IPS-20b (cell line): ENCODE data around the gene GRIN3B.

Source experiments
- H3K27ac ChIP-seq: one replicate; pipeline ENCODE4 v1.5.1; 2013; ENCODE audit warnings: low read length
- H3K27me3 ChIP-seq: 2 replicates; pipeline ENCODE4 v1.6.1; 2013; ENCODE audit warnings: mild to moderate bottlenecking, low read length, inconsistent platforms; ENCODE audit not compliant: insufficient read depth
- H3K36me3 ChIP-seq: 2 replicates; pipeline ENCODE4 v1.6.1; 2013; ENCODE audit warnings: low read depth, mild to moderate bottlenecking, inconsistent platforms, low read length, moderate library complexity; ENCODE audit not compliant: insufficient read depth
- H3K4me1 ChIP-seq: 2 replicates; pipeline ENCODE4 v1.6.1; 2013; ENCODE audit warnings: mild to moderate bottlenecking, control low read depth, inconsistent platforms, low read length, moderate library complexity; ENCODE audit not compliant: insufficient read depth
- H3K4me3 ChIP-seq: 2 replicates; pipeline ENCODE4 v1.5.1; 2013; ENCODE audit warnings: mild to moderate bottlenecking, low read length, inconsistent platforms
- H3K9ac ChIP-seq: 2 replicates; pipeline ENCODE4 v1.6.1; 2013; ENCODE audit warnings: low read depth, mild to moderate bottlenecking, inconsistent platforms, low read length, moderate library complexity
- H3K9me3 ChIP-seq: 2 replicates; pipeline ENCODE4 v1.6.1; 2013; ENCODE audit warnings: mild to moderate bottlenecking, low read depth, low read length, inconsistent platforms; ENCODE audit not compliant: insufficient read depth

The GRIN3B gene

GRCh38 chr19:970695-971094 lies 29.5 kb upstream of the GRIN3B start:
- H3K36me3 ChIP-seq, result peaks cover 46% of the 10 kb centered on the region
- H3K9ac ChIP-seq, result no peak overlapping the region
- H3K27ac ChIP-seq, result no peak overlapping the region
- peaks cover 12% of the 10 kb centered on the region for H3K9me3 ChIP-seq
- H3K4me3 ChIP-seq, result no peak overlapping the region
- no peaks in the 10 kb centered on the region for H3K4me1 ChIP-seq
- H3K27me3 ChIP-seq, result no peaks in the 10 kb centered on the region

GRCh38 chr19:971795-972194 lies 28.4 kb upstream of the GRIN3B start:
- no peak overlapping the region for H3K4me3 ChIP-seq
- H3K27ac ChIP-seq, result no peak overlapping the region
- H3K4me1 ChIP-seq, result no peaks in the 10 kb centered on the region
- H3K27me3 ChIP-seq, result no peaks in the 10 kb centered on the region
- peaks cover 10% of the 10 kb centered on the region for H3K9me3 ChIP-seq
- no peak overlapping the region for H3K9ac ChIP-seq
- H3K36me3 ChIP-seq, result peaks cover 41% of the 10 kb centered on the region

DNA sequence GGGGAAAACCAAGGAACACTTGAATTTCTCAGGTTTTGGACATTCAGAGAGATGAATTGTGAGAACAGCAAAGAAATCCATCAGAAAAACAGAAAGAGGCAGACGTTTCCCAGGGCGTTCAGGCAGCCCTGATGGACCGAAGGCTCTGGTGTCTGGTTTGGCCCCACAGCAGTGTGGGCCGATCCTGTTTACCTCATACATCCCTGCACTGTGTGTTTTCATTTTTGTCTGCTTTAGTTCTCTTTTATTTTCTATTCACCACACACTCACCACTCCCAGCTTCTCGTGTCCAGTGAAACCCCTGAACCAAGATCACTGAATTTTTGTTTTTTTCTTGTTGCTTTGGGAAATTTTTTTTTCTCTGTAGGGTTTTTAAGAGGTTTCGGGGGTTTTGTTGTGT lies 27.9 kb upstream of the GRIN3B start:
- H3K4me3 ChIP-seq, result no peak overlapping the region
- no peak overlapping the region for H3K9ac ChIP-seq
- H3K27me3 ChIP-seq, result no peaks in the 10 kb centered on the region
- H3K9me3 ChIP-seq, result peaks cover 10% of the 10 kb centered on the region
- H3K27ac ChIP-seq, result no peak overlapping the region
- H3K36me3 ChIP-seq, result peaks cover 36% of the 10 kb centered on the region
- H3K4me1 ChIP-seq, result no peaks in the 10 kb centered on the region

- Histone ChIP-seq H3K27ac (no peak overlapping the region), H3K27me3 (no peaks in the 10 kb centered on the region), H3K36me3 (peaks cover 25% of the 10 kb centered on the region), H3K9ac (no peak overlapping the region), H3K9me3 (peaks cover 10% of the 10 kb centered on the region), H3K4me1 (no peaks in the 10 kb centered on the region), H3K4me3 (no peak overlapping the region)
These were observed 26.3 kb upstream of the GRIN3B start for GRCh38 chr19:973726-974563.

DNA sequence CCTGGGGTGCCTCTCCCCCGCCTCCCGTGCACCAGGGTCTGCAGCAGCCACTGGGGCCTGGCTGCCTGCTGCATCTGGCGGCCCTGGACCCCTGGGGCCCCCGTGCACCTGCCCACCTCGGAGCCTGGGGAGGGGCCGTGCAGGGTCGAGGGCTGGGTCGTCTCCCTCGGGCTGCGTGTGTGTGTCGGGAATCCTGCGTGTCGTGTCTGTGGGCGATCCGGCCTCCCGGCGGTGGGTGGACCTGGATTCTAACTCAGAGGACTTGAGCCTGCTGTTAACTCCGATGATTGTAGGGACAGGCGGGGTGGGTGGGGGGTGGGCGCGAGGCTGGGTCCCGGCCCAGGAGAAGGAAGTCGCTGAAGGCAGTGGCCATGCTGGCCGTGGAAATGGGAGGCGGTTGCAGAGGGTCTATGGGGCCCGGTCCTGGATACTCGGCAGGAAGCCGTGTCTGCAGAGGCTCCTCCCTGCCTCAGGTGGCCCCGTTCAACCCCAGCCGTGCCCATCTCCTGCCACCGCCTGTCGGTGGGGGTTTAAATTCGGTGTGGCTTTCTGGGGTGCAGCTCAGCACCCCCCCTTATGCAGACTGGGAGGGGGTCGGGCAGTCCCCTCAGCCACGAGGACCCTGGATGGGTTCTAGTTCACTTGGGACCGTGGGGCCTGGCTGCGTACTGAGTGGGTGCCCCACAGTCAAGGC lies 25.5 kb upstream of the GRIN3B start:
- no peaks in the 10 kb centered on the region for H3K4me1 ChIP-seq
- H3K4me3 ChIP-seq, result no peak overlapping the region
- H3K27me3 ChIP-seq, result no peaks in the 10 kb centered on the region
- no peak overlapping the region for H3K27ac ChIP-seq
- H3K9me3 ChIP-seq, result peaks cover 10% of the 10 kb centered on the region
- H3K9ac ChIP-seq, result no peak overlapping the region
- peaks cover 21% of the 10 kb centered on the region for H3K36me3 ChIP-seq

DNA sequence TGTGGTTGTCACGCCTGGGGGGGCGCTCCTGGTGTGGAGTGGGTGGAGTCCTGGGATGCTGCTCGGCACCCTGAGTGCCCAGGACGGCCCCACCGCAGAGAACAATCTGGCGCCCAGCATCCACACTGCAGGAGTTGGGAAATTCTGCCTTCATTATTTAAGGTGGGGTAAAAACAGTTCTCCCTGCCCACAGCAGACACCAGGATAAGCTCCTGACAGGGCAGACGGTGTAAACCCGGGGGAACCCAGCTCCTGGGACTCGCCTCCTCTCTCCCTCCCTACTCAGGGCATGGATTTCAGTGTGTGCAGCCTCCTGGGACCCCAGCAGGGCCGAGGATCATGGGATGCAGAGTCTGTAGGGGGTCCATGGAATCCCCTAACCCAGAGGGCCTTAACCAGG lies 23.7 kb upstream of the GRIN3B start:
- no peak overlapping the region for H3K27ac ChIP-seq

GRCh38 chr19:977058-977464 lies 23.2 kb upstream of the GRIN3B start:
- Histone ChIP-seq H3K27ac (no peak overlapping the region), H3K27me3 (no peaks in the 10 kb centered on the region), H3K9ac (no peak overlapping the region), H3K4me3 (no peak overlapping the region), H3K36me3 (peaks cover 4% of the 10 kb centered on the region), H3K9me3 (no peaks in the 10 kb centered on the region), H3K4me1 (peaks cover 6% of the 10 kb centered on the region; the same call in 1 of the 2 replicates)

More for the DNA sequence above, 23.7 kb upstream of the GRIN3B start:
- H3K4me3 ChIP-seq, result no peak overlapping the region
- peaks cover 5% of the 10 kb centered on the region for H3K36me3 ChIP-seq
- no peaks in the 10 kb centered on the region for H3K27me3 ChIP-seq
- no peak overlapping the region for H3K9ac ChIP-seq
- peaks cover 6% of the 10 kb centered on the region; the same call in 1 of the 2 replicates for H3K4me1 ChIP-seq
- H3K9me3 ChIP-seq, result no peaks in the 10 kb centered on the region

DNA sequence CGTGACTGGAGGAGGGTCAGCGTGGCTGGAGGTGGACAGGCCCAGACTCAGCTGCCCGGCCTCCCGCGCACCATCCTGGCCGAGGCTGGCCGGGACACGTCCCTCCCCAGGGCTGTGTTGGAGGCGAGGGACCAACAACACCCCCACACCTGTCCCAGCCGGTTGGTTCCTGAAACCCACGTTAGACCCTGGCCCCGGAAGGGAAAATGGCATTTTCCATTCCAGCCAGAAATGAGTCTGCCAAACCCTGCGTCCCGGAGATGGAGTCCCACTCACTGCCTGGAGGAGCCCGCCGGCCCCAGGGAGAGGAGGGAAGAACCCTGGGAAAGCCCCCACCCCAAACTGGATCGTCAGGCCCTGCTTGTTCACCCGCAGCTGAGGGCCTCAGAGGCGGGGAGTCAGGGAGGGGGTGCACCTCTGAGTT lies 20.9 kb upstream of the GRIN3B start:
- no peaks in the 10 kb centered on the region for H3K9me3 ChIP-seq
- H3K4me1 ChIP-seq, result peaks cover 6% of the 10 kb centered on the region; the same call in 1 of the 2 replicates
- H3K36me3 ChIP-seq, result no peaks in the 10 kb centered on the region
- H3K4me3 ChIP-seq, result no peak overlapping the region
- H3K27me3 ChIP-seq, result no peaks in the 10 kb centered on the region
- H3K9ac ChIP-seq, result no peak overlapping the region
- no peak overlapping the region for H3K27ac ChIP-seq

- Histone ChIP-seq H3K36me3 (no peaks in the 10 kb centered on the region), H3K9me3 (no peaks in the 10 kb centered on the region), H3K27me3 (no peaks in the 10 kb centered on the region), H3K4me3 (peak overlapping the region; percentile 33; the same call in 1 of the 2 replicates), H3K4me1 (peaks cover 6% of the 10 kb centered on the region; the same call in 1 of the 2 replicates), H3K27ac (no peak overlapping the region), H3K9ac (peak overlapping the region; percentile 65)
These were observed 19.9 kb upstream of the GRIN3B start for GRCh38 chr19:980133-980998.

GRCh38 chr19:982567-983170 lies 17.6 kb upstream of the GRIN3B start:
- Histone ChIP-seq H3K9me3 (no peaks in the 10 kb centered on the region), H3K4me3 (no peak overlapping the region), H3K36me3 (peaks cover 22% of the 10 kb centered on the region), H3K27ac (no peak overlapping the region), H3K9ac (no peak overlapping the region), H3K4me1 (peaks cover 6% of the 10 kb centered on the region; the same call in 1 of the 2 replicates), H3K27me3 (no peaks in the 10 kb centered on the region)
